IMR-90 (cell line): ENCODE data around the gene PSMD6.

Source experiments
- CHD1 ChIP-seq: IDR thresholded peaks from 2 replicates; pipeline ENCODE4 v1.6.1; 2012; ENCODE audit warnings: low read depth, low read length, improper control_type of control experiment
- CTCF ChIP-seq: conservative IDR thresholded peaks from 2 replicates; pipeline ENCODE4 v1.5.1; 2012; ENCODE audit warnings: mild to moderate bottlenecking, low read depth, low read length, improper control_type of control experiment
- NFE2L2 ChIP-seq: fragments of 150-350 bp; IDR thresholded peaks from 2 replicates; pipeline ENCODE4 v1.6.1; 2016; ENCODE audit warnings: low read depth, mild to moderate bottlenecking, low read length
- POLR2A ChIP-seq: IDR thresholded peaks from 2 replicates; pipeline ENCODE4 v1.6.1; 2012; ENCODE audit warnings: mild to moderate bottlenecking, low read depth, low read length
- RFX5 ChIP-seq: IDR thresholded peaks from 2 replicates; pipeline ENCODE4 v1.8.0; 2012; ENCODE audit warnings: low read depth, mild to moderate bottlenecking, low read length, moderate library complexity

- TF ChIP-seq CTCF (no peak), POLR2A (no peak), RFX5 (no peak), NFE2L2 (no peak), CHD1 (no peak)
Measured at GRCh38 chr3:63986146-63986545, 37.1 kb downstream of the PSMD6 start.
